Gastrocnemius medialis (tissue), 4 donors: ENCODE measurements around the gene TRIM71.

Experiments
- CTCF ChIP-seq, 5 experiments: fragments of 450-650 bp in 3 of 5; fragments of 200-600 bp in 2 of 5; sonication (generic) in 2 of 5; IDR thresholded peaks in 4 of 5; conservative IDR thresholded peaks in 1 of 5; 1 replicate in 4 of 5; 2 replicates in 1 of 5; pipeline ENCODE4 v1.5.1; 2016 to 2019; ENCODE audit warnings: antibody characterized with exemption in 5 of 5, mild to moderate bottlenecking in 3 of 5, moderate library complexity in 3 of 5
- POLR2A ChIP-seq, 2 donors: fragments of 450-650 bp; IDR thresholded peaks; one replicate each; pipeline ENCODE4 v1.6.1; 2017; ENCODE audit warnings: antibody characterized with exemption in 2 of 2, mild to moderate bottlenecking in 2 of 2, moderate library complexity in 2 of 2

GRCh38 chr3:32913790-32914446 is 96.1 kb downstream of the TRIM71 start:
- TF ChIP-seq CTCF (IDR thresholded peaks at IDR 0.05 in 4 of 5, conservative IDR thresholded peaks at IDR 0.05 in 1 of 5) (no peak), POLR2A (IDR thresholded peaks at IDR 0.05) (no peak)
